Testis (tissue), 2 donors: ENCODE data around the gene SPON1.

ENCODE experiments used
- CTCF ChIP-seq, 3 experiments: fragments of 450-650 bp in 2 of 3; fragments of 200-600 bp in 1 of 3; sonication (generic) in 1 of 3; IDR thresholded peaks; one replicate each; pipeline ENCODE4 v1.5.1; 2016 to 2019; ENCODE audit warnings: antibody characterized with exemption in 3 of 3, mild to moderate bottlenecking in 2 of 3, moderate library complexity in 1 of 3
- POLR2A ChIP-seq: fragments of 450-650 bp; IDR thresholded peaks from one replicate; pipeline ENCODE4 v1.6.1; 2017; ENCODE audit warnings: antibody characterized with exemption, mild to moderate bottlenecking, moderate library complexity

GRCh38 chr11:14105446-14105845 is 142.9 kb downstream of the SPON1 start:
- TF ChIP-seq CTCF (IDR thresholded peaks at IDR 0.05), result no peak
- TF ChIP-seq POLR2A, result no peak
